Naive thymus-derived CD4-positive, alpha-beta T cell (primary cell): ENCODE results near the gene KIF24. TPM values are rescaled to one million over a fixed set of nuclear protein-coding genes. Genes with fewer than 3 reads are reported as not detected.
A peak's percentile ranks its signal among the peaks of the same experiment; 100 is the strongest.
"Not testable (repeated sequence)": the region's sequence is repeated elsewhere in the genome, so short reads cannot be mapped to it uniquely, and the experiment has no call there.

Experiments used
- ATAC-seq: fragments of 150-1000 bp; cut with Tn5 transposase; 2 replicates; pipeline ENCODE4 v1.10.0; 2021; ENCODE audit warnings: mild to moderate bottlenecking, moderate library complexity
- CTCF ChIA-PET: fragments of 350-600 bp; sonication (Branson Sonifier 250); formaldehyde crosslinking; loops from one replicate; lab custom pipeline; 2021; ENCODE audit warnings: antibody characterized with exemption; lab: Charles Lee
- POLR2A ChIA-PET: fragments of 350-600 bp; sonication (Branson Sonifier 250); formaldehyde crosslinking; loops from one replicate; lab custom pipeline; 2021; ENCODE audit warnings: antibody characterized with exemption, inconsistent platforms; lab: Charles Lee
- DNase-seq, 9 donors: peaks; one replicate each; pipeline versions ENCODE4 v3.0.0 to v3.0.0-alpha.2; 2020 to 2022; ENCODE audit warnings: mixed read lengths in 1 of 9
- H3K27ac ChIP-seq: one replicate; pipeline ENCODE4 v1.7.0; 2013; ENCODE audit warnings: mild to moderate bottlenecking, low read depth, low read length, moderate library complexity
- H3K27me3 ChIP-seq, 2 donors: one replicate each; pipeline ENCODE4 v1.7.0; 2013; ENCODE audit warnings: low read length in 2 of 2, mild to moderate bottlenecking in 2 of 2, moderate library complexity in 2 of 2; ENCODE audit not compliant: control insufficient read depth in 2 of 2, insufficient read depth in 2 of 2
- H3K36me3 ChIP-seq, 3 experiments: 1 replicate in 2 of 3; 2 replicates in 1 of 3; pipeline ENCODE4 v1.7.0; 2013; ENCODE audit warnings: low read length in 3 of 3, mild to moderate bottlenecking in 3 of 3, moderate library complexity in 1 of 3; ENCODE audit not compliant: insufficient read depth in 3 of 3, control insufficient read depth in 2 of 3
- H3K4me1 ChIP-seq, 2 donors: one replicate each; pipeline ENCODE4 v1.7.0; 2013; ENCODE audit warnings: low read length in 2 of 2, mild to moderate bottlenecking in 2 of 2, moderate library complexity in 1 of 2; ENCODE audit not compliant: control insufficient read depth in 2 of 2, insufficient read depth in 2 of 2
- H3K4me3 ChIP-seq: 2 replicates; pipeline ENCODE4 v1.7.0; 2013; ENCODE audit warnings: mild to moderate bottlenecking, low read length
- H3K9me3 ChIP-seq, 3 experiments: 1 replicate in 2 of 3; 2 replicates in 1 of 3; pipeline ENCODE4 v1.7.0; 2013; ENCODE audit warnings: low read length in 3 of 3; ENCODE audit not compliant: control insufficient read depth in 2 of 3
- H3K27ac Mint-ChIP-seq, 9 donors: one replicate each; pipeline ENCODE4 v1.8.0; 2020 to 2022; ENCODE audit warnings: mixed read lengths in 9 of 9, mild to moderate bottlenecking in 8 of 9, moderate library complexity in 5 of 9, inconsistent platforms in 2 of 9
- H3K27me3 Mint-ChIP-seq, 5 donors: one replicate each; pipeline ENCODE4 v1.8.0; 2021 to 2022; ENCODE audit warnings: mixed read lengths in 5 of 5, mild to moderate bottlenecking in 1 of 5
- H3K36me3 Mint-ChIP-seq, 5 donors: one replicate each; pipeline ENCODE4 v1.8.0; 2020 to 2022; ENCODE audit warnings: mixed read lengths in 5 of 5, mild to moderate bottlenecking in 3 of 5, inconsistent platforms in 1 of 5
- H3K4me1 Mint-ChIP-seq, 7 donors: one replicate each; pipeline ENCODE4 v1.8.0; 2020 to 2022; ENCODE audit warnings: mixed read lengths in 7 of 7, mild to moderate bottlenecking in 3 of 7, inconsistent platforms in 1 of 7
- H3K4me3 Mint-ChIP-seq, 10 donors: one replicate each; pipeline ENCODE4 v1.8.0; 2020 to 2022; ENCODE audit warnings: mild to moderate bottlenecking in 10 of 10, mixed read lengths in 10 of 10, moderate library complexity in 6 of 10, inconsistent platforms in 2 of 10
- H3K9me3 Mint-ChIP-seq, 11 donors: one replicate each; pipeline ENCODE4 v1.8.0; 2020 to 2022; ENCODE audit warnings: mixed read lengths in 11 of 11, mild to moderate bottlenecking in 4 of 11, inconsistent platforms in 1 of 11, moderate library complexity in 1 of 11
- intact Hi-C, 2 donors: fragments of 100-400 bp; cut with micrococcal nuclease; formaldehyde crosslinking; loops; one replicate each; pipeline ENCODE4 v1.15.1; 2023
- polyA plus RNA-seq, 2 donors: library from polyadenylated mRNA; unstranded; fragments of 300-500 nt; fragmentation: Illumina TruSeq; gene quantifications; one replicate each; pipeline ENCODE4 v1.2.3, GENCODE V29; 2021
- total RNA-seq, 6 experiments: library from RNA in 5 of 6; stranded (reverse) in 5 of 6; gene quantifications; 1 replicate in 5 of 6; 2 replicates in 1 of 6; pipeline ENCODE4 v1.2.3 and lab custom pipeline; 2021 to 2026

Gene KIF24
- total and polyA plus RNA-seq, 7 experiments from 2014 or later = 0.11 to 6.0 (median 0.23) TPM

DNA sequence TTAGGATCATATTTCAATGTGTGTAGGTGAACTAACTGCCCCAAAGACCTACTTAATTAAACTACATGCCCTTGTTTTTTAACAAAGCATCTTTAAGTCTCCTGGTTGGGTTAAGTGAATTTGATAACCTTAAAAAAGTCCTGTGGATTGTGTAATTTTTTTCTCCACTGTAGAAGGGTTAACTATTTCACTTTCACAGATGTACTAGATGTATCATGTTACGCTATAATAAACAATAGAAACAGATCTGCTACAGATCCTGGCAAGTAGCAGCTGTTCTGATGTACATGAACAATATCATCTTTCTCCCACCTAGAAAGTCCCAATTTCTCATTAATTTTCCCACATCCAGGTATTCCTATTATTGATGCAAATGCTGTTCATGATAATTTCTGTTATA, 18.9 kb downstream of the KIF24 start:
- Histone ChIP-seq H3K27me3 (no peaks in the 10 kb centered on the region), H3K4me1 (no peaks in the 10 kb centered on the region), H3K9me3 (no peaks in the 10 kb centered on the region), H3K27ac (no peak overlapping the region), H3K36me3 (no peaks in the 10 kb centered on the region), H3K4me3 (no peak overlapping the region)
- no peak for DNase-seq
- H3K4me1 Mint-ChIP-seq = no peaks in the 10 kb centered on the region
- no peak overlapping the region for H3K4me3 Mint-ChIP-seq
- H3K9me3 Mint-ChIP-seq = no peaks in the 10 kb centered on the region
- H3K27ac Mint-ChIP-seq = no peak overlapping the region
- H3K36me3 Mint-ChIP-seq = peaks cover 0 to 2% (median 0%) of the 10 kb centered on the region in 5 donors
- ChIA-PET POLR2A (no interaction called here), CTCF (no interaction called here)
- no peaks in the 10 kb centered on the region for H3K27me3 Mint-ChIP-seq
- ATAC-seq = no peak
- intact Hi-C loops = no loop called here

DNA sequence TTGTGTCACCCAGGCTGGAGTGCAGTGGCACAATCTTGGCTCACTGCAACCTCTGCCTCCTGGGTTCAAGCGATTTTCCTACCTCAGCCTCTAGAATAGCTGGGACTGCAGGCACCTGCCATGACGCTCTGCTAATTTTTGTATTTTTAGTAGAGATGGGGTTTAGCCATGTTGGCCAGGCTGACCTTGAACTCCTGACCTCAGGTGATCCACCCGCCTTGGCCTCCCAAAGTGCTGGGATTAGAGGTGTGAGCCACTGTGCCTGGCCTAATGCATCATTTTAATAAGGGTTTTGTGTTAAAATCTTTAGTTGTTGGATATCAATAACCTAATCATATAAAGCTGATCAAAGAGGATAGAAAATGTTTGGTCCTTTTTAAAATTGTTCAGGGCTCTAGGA, 20.8 kb downstream of the KIF24 start:
- H3K27me3 Mint-ChIP-seq, H3K27ac Mint-ChIP-seq, H3K9me3 Mint-ChIP-seq, H3K4me1 Mint-ChIP-seq, H3K9me3 ChIP-seq, H3K4me3 ChIP-seq, POLR2A ChIA-PET, H3K4me1 ChIP-seq, H3K4me3 Mint-ChIP-seq, ATAC-seq, intact Hi-C loops, H3K27me3 ChIP-seq, H3K36me3 Mint-ChIP-seq, H3K36me3 ChIP-seq, DNase-seq, H3K27ac ChIP-seq: not testable (repeated sequence)
- CTCF ChIA-PET = interaction anchor here (0.7 kb wide), 1 partner anchor 203 kb away, joined by 3 read pairs; no protein-coding TSS in a partner anchor

DNA sequence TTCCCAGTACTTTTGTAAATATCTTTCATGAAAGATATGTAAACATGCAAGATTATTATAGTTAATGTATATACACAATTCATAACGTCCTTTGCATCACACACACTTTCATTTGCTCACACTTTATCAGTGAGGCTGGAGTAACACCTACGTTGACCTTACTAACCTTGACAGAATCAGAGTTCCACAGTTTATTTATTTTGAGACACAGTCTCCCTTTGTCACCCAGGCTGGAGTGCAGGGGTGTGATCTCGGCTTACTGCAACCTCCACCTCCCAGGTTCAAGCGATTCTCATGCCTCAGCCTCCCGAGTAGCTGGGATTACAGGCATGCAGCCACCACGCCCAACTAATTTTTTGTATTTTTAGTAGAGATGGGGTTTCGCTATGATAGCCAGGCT, 28.0 kb downstream of the KIF24 start:
- ATAC-seq, H3K4me1 Mint-ChIP-seq, H3K9me3 Mint-ChIP-seq, H3K27me3 ChIP-seq, H3K9me3 ChIP-seq, H3K4me1 ChIP-seq, intact Hi-C loops, H3K27ac Mint-ChIP-seq, H3K27me3 Mint-ChIP-seq, H3K36me3 ChIP-seq, POLR2A ChIA-PET, H3K4me3 Mint-ChIP-seq, H3K4me3 ChIP-seq, CTCF ChIA-PET, DNase-seq, H3K27ac ChIP-seq, H3K36me3 Mint-ChIP-seq: not testable (repeated sequence)

DNA sequence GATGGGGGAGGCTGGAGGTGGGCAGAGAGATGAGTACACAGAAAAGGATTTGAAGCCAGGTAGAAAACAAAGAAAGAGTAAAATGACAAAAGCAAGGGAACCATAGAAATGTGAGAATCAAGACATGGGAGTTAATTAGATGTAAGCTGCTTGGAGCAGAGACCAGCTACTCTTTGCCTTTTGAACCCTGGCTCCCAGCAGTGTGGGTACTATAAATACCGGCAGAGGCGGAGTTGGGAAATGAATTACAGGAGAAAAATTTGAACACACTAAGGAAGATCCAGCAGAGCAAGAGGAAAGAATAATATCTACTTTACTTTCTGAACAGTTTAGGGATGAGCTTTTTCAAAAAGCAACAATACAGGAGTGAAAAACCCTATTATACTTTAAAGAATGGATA, 36.5 kb downstream of the KIF24 start:
- POLR2A ChIA-PET = no interaction called here
- CTCF ChIA-PET = interaction anchor here (0.8 kb wide), 1 partner anchor 35 kb away, joined by 4 read pairs; no protein-coding TSS in a partner anchor
- no peak for DNase-seq

DNA sequence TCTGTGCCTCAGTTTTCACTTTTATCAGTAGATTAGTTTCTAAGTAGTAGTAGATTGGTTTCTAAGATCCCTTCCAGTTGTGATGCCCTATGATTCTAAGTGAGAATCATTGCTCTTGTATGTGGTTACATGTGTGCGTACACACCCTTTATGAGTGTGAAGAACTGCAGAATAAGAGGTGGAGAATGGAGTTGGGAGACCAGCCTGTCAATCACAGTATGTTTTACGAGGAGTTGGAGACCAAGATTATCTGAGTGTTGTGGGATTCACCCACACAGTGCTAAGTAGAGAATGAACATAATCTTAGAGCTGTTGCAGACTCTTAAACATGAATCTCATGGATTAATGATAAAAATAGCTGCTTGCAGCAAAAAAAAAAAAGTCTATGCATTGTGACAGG, 37.6 kb downstream of the KIF24 start:
- Histone ChIP-seq H3K9me3 (no peaks in the 10 kb centered on the region), H3K27me3 (no peaks in the 10 kb centered on the region), H3K27ac (no peak overlapping the region), H3K4me1 (no peaks in the 10 kb centered on the region), H3K4me3 (no peak overlapping the region), H3K36me3 (no peaks in the 10 kb centered on the region)
- Mint-ChIP-seq H3K27me3 (no peaks in the 10 kb centered on the region), H3K4me1 (peaks cover 0 to 3% (median 0%) of the 10 kb centered on the region in 7 donors), H3K27ac (no peak overlapping the region), H3K9me3 (peaks cover 0 to 1% (median 0%) of the 10 kb centered on the region in 11 donors), H3K36me3 (peaks cover 0 to 7% (median 0%) of the 10 kb centered on the region in 5 donors), H3K4me3 (no peak overlapping the region)
- DNase-seq (no peak), ATAC-seq (no peak)
- POLR2A ChIA-PET = no interaction called here
- intact Hi-C loops = no loop called here
- CTCF ChIA-PET = no interaction called here

More for the DNA sequence above, 36.5 kb downstream of the KIF24 start:
- Mint-ChIP-seq H3K27me3 (no peaks in the 10 kb centered on the region), H3K4me1 (peaks cover 0 to 3% (median 0%) of the 10 kb centered on the region in 7 donors), H3K27ac (no peak overlapping the region), H3K36me3 (peaks cover 0 to 4% (median 0%) of the 10 kb centered on the region in 5 donors), H3K4me3 (no peak overlapping the region), H3K9me3 (peaks cover 0 to 1% (median 0%) of the 10 kb centered on the region in 11 donors)
- Histone ChIP-seq H3K4me3 (no peak overlapping the region), H3K27me3 (no peaks in the 10 kb centered on the region), H3K9me3 (no peaks in the 10 kb centered on the region), H3K4me1 (no peaks in the 10 kb centered on the region), H3K27ac (no peak overlapping the region), H3K36me3 (no peaks in the 10 kb centered on the region)
- intact Hi-C loops = no loop called here
- no peak for ATAC-seq

DNA sequence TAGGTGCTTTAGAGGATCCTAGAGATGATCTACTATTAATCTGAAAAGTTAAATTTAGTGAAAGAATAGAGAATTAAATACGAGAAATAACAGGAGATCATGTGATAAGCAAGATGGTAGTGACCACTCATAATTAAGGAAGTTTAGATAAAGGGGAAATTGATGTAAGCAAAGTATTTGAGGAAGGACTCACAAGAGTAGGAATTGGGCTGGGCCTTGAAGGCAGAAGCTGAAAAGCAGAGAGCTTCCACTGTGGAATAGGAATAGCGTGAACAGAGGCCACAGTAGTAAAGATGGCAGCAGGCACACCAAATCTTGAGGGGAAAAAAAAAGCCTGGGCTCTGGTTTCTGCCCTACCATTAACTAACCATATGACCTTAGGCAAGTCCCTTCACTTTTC, 38.0 kb downstream of the KIF24 start:
- Mint-ChIP-seq H3K27ac (no peak overlapping the region), H3K36me3 (peaks cover 0 to 11% (median 0%) of the 10 kb centered on the region in 5 donors), H3K4me1 (peaks cover 0 to 3% (median 0%) of the 10 kb centered on the region in 7 donors), H3K27me3 (no peaks in the 10 kb centered on the region), H3K4me3 (no peak overlapping the region), H3K9me3 (peaks cover 0 to 1% (median 0%) of the 10 kb centered on the region in 11 donors)
- H3K4me3 ChIP-seq = no peak overlapping the region
- H3K27me3 ChIP-seq = no peaks in the 10 kb centered on the region
- POLR2A ChIA-PET = no interaction called here
- H3K27ac ChIP-seq = no peak overlapping the region
- CTCF ChIA-PET = no interaction called here
- intact Hi-C loops = no loop called here
- DNase-seq = no peak
- H3K9me3 ChIP-seq = no peaks in the 10 kb centered on the region
- no peaks in the 10 kb centered on the region for H3K4me1 ChIP-seq
- ATAC-seq = peak; percentile 54
- no peaks in the 10 kb centered on the region for H3K36me3 ChIP-seq

DNA sequence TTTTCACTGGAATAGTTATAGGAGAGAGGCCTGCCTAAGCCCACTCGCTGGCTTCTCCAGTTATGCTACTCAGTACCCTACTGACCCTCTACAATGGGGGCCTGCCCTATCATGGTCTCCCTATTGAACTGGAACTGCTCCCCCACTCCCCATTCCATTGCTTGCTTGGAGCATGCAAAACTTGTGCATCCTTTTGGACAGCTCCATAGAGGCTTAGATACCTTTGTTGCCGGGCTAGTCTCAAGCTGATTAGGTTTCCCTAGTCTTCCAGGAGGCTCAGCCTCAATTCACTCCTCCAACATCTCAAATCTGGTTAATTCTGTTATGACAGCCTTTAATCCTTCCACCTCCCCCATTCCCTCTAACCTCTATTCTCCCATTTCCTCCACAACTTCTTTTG, 39.9 kb downstream of the KIF24 start:
- H3K27ac Mint-ChIP-seq = no peak overlapping the region
- ChIA-PET CTCF (no interaction called here), POLR2A (no interaction called here)
- DNase-seq (no peak), ATAC-seq (no peak)
- intact Hi-C loops = no loop called here
- peaks cover 0 to 3% (median 0%) of the 10 kb centered on the region in 7 donors for H3K4me1 Mint-ChIP-seq
- Histone ChIP-seq H3K27ac (no peak overlapping the region), H3K4me3 (no peak overlapping the region), H3K27me3 (no peaks in the 10 kb centered on the region), H3K4me1 (no peaks in the 10 kb centered on the region), H3K36me3 (no peaks in the 10 kb centered on the region), H3K9me3 (no peaks in the 10 kb centered on the region)
- peaks cover 0 to 7% (median 0%) of the 10 kb centered on the region in 5 donors for H3K36me3 Mint-ChIP-seq
- H3K9me3 Mint-ChIP-seq = no peaks in the 10 kb centered on the region
- H3K27me3 Mint-ChIP-seq = no peaks in the 10 kb centered on the region
- H3K4me3 Mint-ChIP-seq = no peak overlapping the region
